Stomach (tissue), 9 donors: ENCODE results near the gene GPR183. TPM values are rescaled to one million over a fixed set of nuclear protein-coding genes. Genes with fewer than 3 reads are reported as not detected.

Experiments
- DNase-seq, 2 donors: peaks; one replicate each; pipeline versions ENCODE4 v3.0.0 to v3.0.0-alpha.2; 2013 to 2019
- H3K27ac ChIP-seq, 5 donors: fragments of 200-600 bp in 4 of 5; sonication (generic) in 4 of 5; one replicate each; pipeline ENCODE4 v1.5.1; 2013 to 2019; ENCODE audit warnings: mild to moderate bottlenecking in 1 of 5, moderate library complexity in 1 of 5
- H3K27me3 ChIP-seq, 3 donors: fragments of 200-600 bp; sonication (generic); one replicate each; pipeline ENCODE4 v1.5.1; 2017 to 2019; ENCODE audit warnings: mixed run types in 1 of 3
- H3K36me3 ChIP-seq, 4 donors: fragments of 200-600 bp; sonication (generic); 1 replicate in 3 of 4; 2 replicates in 1 of 4; pipeline ENCODE4 v1.5.1; 2016 to 2019
- H3K4me1 ChIP-seq, 4 donors: fragments of 200-600 bp; sonication (generic); one replicate each; pipeline ENCODE4 v1.5.1; 2016 to 2019
- H3K4me3 ChIP-seq, 4 donors: fragments of 200-600 bp; sonication (generic) in 3 of 4; one replicate each; pipeline ENCODE4 v1.5.1; 2016 to 2019; ENCODE audit warnings: mild to moderate bottlenecking in 1 of 4
- H3K9me3 ChIP-seq, 4 donors: fragments of 200-600 bp; sonication (generic); one replicate each; pipeline ENCODE4 v1.5.1; 2016 to 2019
- EP300 ChIP-seq: sonication (generic); formaldehyde crosslinking; IDR thresholded peaks from one replicate; pipeline ENCODE4 v1.6.1; 2017; ENCODE audit warnings: antibody characterized with exemption
- POLR2A ChIP-seq, 4 donors: fragments of 450-650 bp; IDR thresholded peaks; one replicate each; pipeline ENCODE4 v1.6.1; 2016; ENCODE audit warnings: antibody characterized with exemption in 4 of 4, control low read depth in 2 of 4, mild to moderate bottlenecking in 1 of 4, moderate library complexity in 1 of 4
- POLR2AphosphoS5 ChIP-seq, 3 donors: sonication (generic); formaldehyde crosslinking; IDR thresholded peaks; one replicate each; pipeline ENCODE4 v1.6.1; 2016; ENCODE audit warnings: antibody characterized with exemption in 3 of 3
- WGBS, 5 donors: extraction: QIAGEN DNeasy Blood & Tissue Kit in 3 of 5; methylation state at CpG; one replicate each; pipeline versions ENCODE4 v1.1.5 to v1.1.7; 2013 to 2018; 5-methylcytosine and 5-hydroxymethylcytosine counted together
- intact Hi-C: fragments of 100-400 bp; cut with DNase I; formaldehyde crosslinking; loops from one replicate; pipeline ENCODE4 v1.15.1; 2023; ENCODE audit warnings: low total_unique reads
- polyA plus RNA-seq, 3 donors: library from polyadenylated mRNA; stranded (reverse); fragments of 200-250 nt; gene quantifications; one replicate each; pipeline ENCODE4 v1.2.3, GENCODE V29; 2013
- total RNA-seq, 5 donors: library from RNA; depleted of rRNA; stranded (reverse); fragments of >200 nt; gene quantifications; one replicate each; pipeline versions ENCODE4 v1.1.0 to v1.2.3, GENCODE V29; 2014 to 2016
- TF ChIP-seq, protein P1 (sequence below), 7 experiments: fragments of 450-650 bp in 4 of 7; fragments of 200-600 bp in 3 of 7; sonication (generic) in 3 of 7; IDR thresholded peaks; one replicate each; pipeline ENCODE4 v1.5.1; 2016 to 2019; ENCODE audit warnings: antibody characterized with exemption in 7 of 7, control low read depth in 2 of 7, mild to moderate bottlenecking in 1 of 7
- donor health status: healthy with polysubstance abuse.
- donor health status: Bipolar disorder and iron deficiency.
- donor health status: healthy.

Gene GPR183
- total and polyA plus RNA-seq, 8 donors, result 0.58 to 24.4 (median 9.6) TPM

GRCh38 chr13:99355267-99356011 is 48.2 kb upstream of the GPR183 start:
- H3K9me3 ChIP-seq, result no peaks in the 10 kb centered on the region
- WGBS, 5 donors, result 87 to 92% (median 89%) methylated on average over 18 of the region's 18 CpGs
- intact Hi-C loops, result no loop called here
- no peak for TF ChIP-seq EP300
- no peak for TF ChIP-seq POLR2A (IDR thresholded peaks at IDR 0.05)
- TF ChIP-seq POLR2AphosphoS5 (IDR thresholded peaks at IDR 0.05), result no peak
- TF ChIP-seq, protein P1, sequence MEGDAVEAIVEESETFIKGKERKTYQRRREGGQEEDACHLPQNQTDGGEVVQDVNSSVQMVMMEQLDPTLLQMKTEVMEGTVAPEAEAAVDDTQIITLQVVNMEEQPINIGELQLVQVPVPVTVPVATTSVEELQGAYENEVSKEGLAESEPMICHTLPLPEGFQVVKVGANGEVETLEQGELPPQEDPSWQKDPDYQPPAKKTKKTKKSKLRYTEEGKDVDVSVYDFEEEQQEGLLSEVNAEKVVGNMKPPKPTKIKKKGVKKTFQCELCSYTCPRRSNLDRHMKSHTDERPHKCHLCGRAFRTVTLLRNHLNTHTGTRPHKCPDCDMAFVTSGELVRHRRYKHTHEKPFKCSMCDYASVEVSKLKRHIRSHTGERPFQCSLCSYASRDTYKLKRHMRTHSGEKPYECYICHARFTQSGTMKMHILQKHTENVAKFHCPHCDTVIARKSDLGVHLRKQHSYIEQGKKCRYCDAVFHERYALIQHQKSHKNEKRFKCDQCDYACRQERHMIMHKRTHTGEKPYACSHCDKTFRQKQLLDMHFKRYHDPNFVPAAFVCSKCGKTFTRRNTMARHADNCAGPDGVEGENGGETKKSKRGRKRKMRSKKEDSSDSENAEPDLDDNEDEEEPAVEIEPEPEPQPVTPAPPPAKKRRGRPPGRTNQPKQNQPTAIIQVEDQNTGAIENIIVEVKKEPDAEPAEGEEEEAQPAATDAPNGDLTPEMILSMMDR (IDR thresholded peaks at IDR 0.05), result no peak
- H3K4me1 ChIP-seq, result peaks cover 14 to 36% (median 15%) of the 10 kb centered on the region in 4 donors
- H3K27me3 ChIP-seq, result no peaks in the 10 kb centered on the region
- H3K36me3 ChIP-seq, result peaks cover 0 to 51% (median 36%) of the 10 kb centered on the region in 4 donors
- H3K27ac ChIP-seq, result peak overlapping the region; percentile 26 to 77 (median 63)
- peak in 1 of 2 donors; percentile 29 for DNase-seq
- H3K4me3 ChIP-seq, result no peak overlapping the region

- intact Hi-C loops, result no loop called here
- Histone ChIP-seq H3K27ac (peak overlapping the region; percentile 9 to 73 (median 39)), H3K4me1 (peaks cover 14 to 36% (median 15%) of the 10 kb centered on the region in 4 donors), H3K4me3 (no peak overlapping the region), H3K36me3 (peaks cover 0 to 55% (median 36%) of the 10 kb centered on the region in 4 donors), H3K9me3 (no peaks in the 10 kb centered on the region), H3K27me3 (no peaks in the 10 kb centered on the region)
- WGBS, 5 donors, result 69 to 84% (median 81%) methylated on average over 8 of the region's 8 CpGs
- TF ChIP-seq, protein P1 (IDR thresholded peaks at IDR 0.05), result no peak
- TF ChIP-seq POLR2A (IDR thresholded peaks at IDR 0.05), result no peak
- TF ChIP-seq POLR2AphosphoS5 (IDR thresholded peaks at IDR 0.05), result no peak
- no peak for TF ChIP-seq EP300
- no peak for DNase-seq
These were observed 47.3 kb upstream of the GPR183 start for GRCh38 chr13:99354371-99354951.

DNA sequence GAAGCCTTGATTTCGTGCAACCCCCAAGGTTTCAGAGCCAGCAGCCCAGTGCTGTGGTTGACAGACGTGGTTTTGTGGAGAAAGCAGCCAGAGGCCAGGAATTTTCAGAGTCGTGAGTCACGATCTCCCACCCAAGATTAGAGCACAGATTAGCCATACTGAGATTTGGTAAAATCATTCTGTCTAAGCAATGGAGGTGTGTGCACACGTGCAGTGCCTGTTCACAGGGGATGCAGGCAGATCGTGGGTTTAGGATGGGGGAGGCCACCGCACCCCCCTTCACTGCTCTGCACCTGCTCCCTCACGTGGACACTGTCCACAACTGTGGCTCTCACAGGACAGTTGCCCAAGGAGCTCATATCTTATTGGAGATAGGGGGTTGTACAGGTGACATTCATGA is 46.6 kb upstream of the GPR183 start:
- Histone ChIP-seq H3K4me3 (no peak overlapping the region), H3K27me3 (no peaks in the 10 kb centered on the region), H3K9me3 (no peaks in the 10 kb centered on the region), H3K36me3 (peaks cover 0 to 58% (median 36%) of the 10 kb centered on the region in 4 donors), H3K27ac (peak overlapping the region in 4 of 5 donors; percentile 9 to 73 (median 39)), H3K4me1 (peaks cover 14 to 36% (median 15%) of the 10 kb centered on the region in 4 donors)
- DNase-seq, result no peak
- TF ChIP-seq, protein P1 (IDR thresholded peaks at IDR 0.05), result no peak
- TF ChIP-seq POLR2AphosphoS5 (IDR thresholded peaks at IDR 0.05) (no peak), POLR2A (IDR thresholded peaks at IDR 0.05) (no peak), EP300 (no peak)
- intact Hi-C loops, result no loop called here
- 82 to 91% (median 85%) methylated on average over 8 of the region's 8 CpGs for WGBS, 5 donors

DNA sequence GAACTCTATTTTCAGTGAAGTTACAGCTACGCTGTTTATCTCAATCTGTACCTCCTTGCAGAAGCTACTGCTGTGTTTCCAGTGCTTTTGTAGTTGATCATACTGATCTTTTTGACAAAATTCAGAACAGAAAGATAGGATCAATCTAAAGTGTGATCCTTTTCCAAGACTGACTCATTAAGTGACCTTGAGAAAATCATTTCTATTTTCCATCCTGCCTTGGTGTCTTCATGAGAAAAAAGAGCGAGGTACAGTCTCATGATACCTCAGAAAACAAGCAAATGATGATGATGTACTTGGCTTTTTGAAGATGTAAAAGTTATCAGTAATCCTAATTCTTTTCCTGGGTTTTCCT is 46.0 kb upstream of the GPR183 start:
- intact Hi-C loops, result no loop called here
- TF ChIP-seq EP300 (no peak), POLR2AphosphoS5 (IDR thresholded peaks at IDR 0.05) (no peak), POLR2A (IDR thresholded peaks at IDR 0.05) (no peak)
- TF ChIP-seq, protein P1 (IDR thresholded peaks at IDR 0.05), result no peak
- Histone ChIP-seq H3K4me1 (peaks cover 14 to 36% (median 15%) of the 10 kb centered on the region in 4 donors), H3K27ac (peak overlapping the region in 1 of 5 donors; percentile 9), H3K9me3 (no peaks in the 10 kb centered on the region), H3K36me3 (peaks cover 0 to 58% (median 40%) of the 10 kb centered on the region in 4 donors), H3K27me3 (no peaks in the 10 kb centered on the region), H3K4me3 (no peak overlapping the region)
- WGBS, 5 donors, result 74 to 98% (median 95%) methylated on average over 2 of the region's 2 CpGs
- DNase-seq, result no peak
